ENCODE measurements around the gene HMX2.

The HMX2 gene

GRCh38 chr10:123139165-123139520 lies 8.8 kb upstream of the HMX2 start:
- DNase-seq (ENCODE audit: low read depth, low spot score), result no peak
- Histone ChIP-seq H3K36me3 (ENCODE audit: control insufficient read depth, insufficient read depth, low read length) (no peaks in the 10 kb centered on the region), H3K9me3 (ENCODE audit: control insufficient read depth, insufficient read depth, low read length) (no peaks in the 10 kb centered on the region), H3K4me1 (ENCODE audit: control insufficient read depth, insufficient read depth, low read length) (peaks cover 5% of the 10 kb centered on the region), H3K27ac (ENCODE audit: low read length) (no peak overlapping the region), H3K4me3 (ENCODE audit: low read length) (no peak overlapping the region), H3K27me3 (ENCODE audit: control insufficient read depth, insufficient read depth, low read length) (peaks cover 87% of the 10 kb centered on the region)
- no CpG with 5 or more reads among the region's 7 CpGs for WGBS (ENCODE audit: insufficient coverage, insufficient read length)

- no CpG with 5 or more reads among the region's 32 CpGs for whole genome bisulfite sequencing (ENCODE audit: insufficient coverage, insufficient read length)
These were observed 8.3 kb upstream of the HMX2 start for GRCh38 chr10:123139521-123140163.

GRCh38 chr10:123140164-123140982 lies 7.6 kb upstream of the HMX2 start:
- no peak overlapping the region for H3K4me3 ChIP-seq (ENCODE audit: low read length)
- no peak overlapping the region for H3K27ac ChIP-seq (ENCODE audit: low read length)
- peaks cover 90% of the 10 kb centered on the region for H3K27me3 ChIP-seq (ENCODE audit: control insufficient read depth, insufficient read depth, low read length)
- DNase-seq (ENCODE audit: low read depth, low spot score), result no peak
- H3K9me3 ChIP-seq (ENCODE audit: control insufficient read depth, insufficient read depth, low read length), result no peaks in the 10 kb centered on the region
- H3K4me1 ChIP-seq (ENCODE audit: control insufficient read depth, insufficient read depth, low read length), result peaks cover 6% of the 10 kb centered on the region; the same call in 1 of the 2 replicates
- H3K36me3 ChIP-seq (ENCODE audit: control insufficient read depth, insufficient read depth, low read length), result no peaks in the 10 kb centered on the region
- no CpG with 5 or more reads among the region's 43 CpGs for WGBS (ENCODE audit: insufficient coverage, insufficient read length)

More at GRCh38 chr10:123139521-123140163, 8.3 kb upstream of the HMX2 start:
- no peak overlapping the region for H3K4me3 ChIP-seq (ENCODE audit: low read length)
- peaks cover 5% of the 10 kb centered on the region for H3K4me1 ChIP-seq (ENCODE audit: control insufficient read depth, insufficient read depth, low read length)
- H3K27ac ChIP-seq (ENCODE audit: low read length), result no peak overlapping the region
- H3K36me3 ChIP-seq (ENCODE audit: control insufficient read depth, insufficient read depth, low read length), result no peaks in the 10 kb centered on the region
- peaks cover 87% of the 10 kb centered on the region for H3K27me3 ChIP-seq (ENCODE audit: control insufficient read depth, insufficient read depth, low read length)
- no peak for DNase-seq (ENCODE audit: low read depth, low spot score)
- no peaks in the 10 kb centered on the region for H3K9me3 ChIP-seq (ENCODE audit: control insufficient read depth, insufficient read depth, low read length)

GRCh38 chr10:123140983-123141390 lies 6.9 kb upstream of the HMX2 start:
- Histone ChIP-seq H3K27me3 (ENCODE audit: control insufficient read depth, insufficient read depth, low read length) (peaks cover 96% of the 10 kb centered on the region), H3K9me3 (ENCODE audit: control insufficient read depth, insufficient read depth, low read length) (no peaks in the 10 kb centered on the region), H3K36me3 (ENCODE audit: control insufficient read depth, insufficient read depth, low read length) (no peaks in the 10 kb centered on the region), H3K27ac (ENCODE audit: low read length) (no peak overlapping the region), H3K4me3 (ENCODE audit: low read length) (no peak overlapping the region), H3K4me1 (ENCODE audit: control insufficient read depth, insufficient read depth, low read length) (peaks cover 6% of the 10 kb centered on the region; the same call in 1 of the 2 replicates)
- WGBS (ENCODE audit: insufficient coverage, insufficient read length), result no CpG with 5 or more reads among the region's 6 CpGs
- DNase-seq (ENCODE audit: low read depth, low spot score), result no peak

GRCh38 chr10:123141791-123142700 lies 5.9 kb upstream of the HMX2 start:
- Histone ChIP-seq H3K4me1 (ENCODE audit: control insufficient read depth, insufficient read depth, low read length) (peaks cover 8% of the 10 kb centered on the region; the same call in 1 of the 2 replicates), H3K9me3 (ENCODE audit: control insufficient read depth, insufficient read depth, low read length) (no peaks in the 10 kb centered on the region), H3K27me3 (ENCODE audit: control insufficient read depth, insufficient read depth, low read length) (peaks cover 97% of the 10 kb centered on the region), H3K4me3 (ENCODE audit: low read length) (no peak overlapping the region), H3K36me3 (ENCODE audit: control insufficient read depth, insufficient read depth, low read length) (no peaks in the 10 kb centered on the region), H3K27ac (ENCODE audit: low read length) (no peak overlapping the region)
- no CpG with 5 or more reads among the region's 38 CpGs for WGBS (ENCODE audit: insufficient coverage, insufficient read length)
- no peak for DNase-seq (ENCODE audit: low read depth, low spot score)

GRCh38 chr10:123142701-123143161 lies 5.2 kb upstream of the HMX2 start:
- WGBS (ENCODE audit: insufficient coverage, insufficient read length), result no CpG with 5 or more reads among the region's 33 CpGs
- Histone ChIP-seq H3K4me3 (ENCODE audit: low read length) (no peak overlapping the region), H3K9me3 (ENCODE audit: control insufficient read depth, insufficient read depth, low read length) (no peaks in the 10 kb centered on the region), H3K4me1 (ENCODE audit: control insufficient read depth, insufficient read depth, low read length) (peaks cover 6% of the 10 kb centered on the region; the same call in 1 of the 2 replicates), H3K27ac (ENCODE audit: low read length) (no peak overlapping the region), H3K27me3 (ENCODE audit: control insufficient read depth, insufficient read depth, low read length) (peaks cover 97% of the 10 kb centered on the region), H3K36me3 (ENCODE audit: control insufficient read depth, insufficient read depth, low read length) (no peaks in the 10 kb centered on the region)
- DNase-seq (ENCODE audit: low read depth, low spot score), result no peak

- H3K9me3 ChIP-seq (ENCODE audit: control insufficient read depth, insufficient read depth, low read length), result no peaks in the 10 kb centered on the region
- H3K36me3 ChIP-seq (ENCODE audit: control insufficient read depth, insufficient read depth, low read length), result no peaks in the 10 kb centered on the region
- peaks cover 95% of the 10 kb centered on the region for H3K27me3 ChIP-seq (ENCODE audit: control insufficient read depth, insufficient read depth, low read length)
- no peak for DNase-seq (ENCODE audit: low read depth, low spot score)
- WGBS (ENCODE audit: insufficient coverage, insufficient read length), result no CpG with 5 or more reads among the region's 33 CpGs
- no peak overlapping the region for H3K27ac ChIP-seq (ENCODE audit: low read length)
- peaks cover 6% of the 10 kb centered on the region; the same call in 1 of the 2 replicates for H3K4me1 ChIP-seq (ENCODE audit: control insufficient read depth, insufficient read depth, low read length)
- no peak overlapping the region for H3K4me3 ChIP-seq (ENCODE audit: low read length)
These were observed 4.6 kb upstream of the HMX2 start for GRCh38 chr10:123143162-123143824.

GRCh38 chr10:123143825-123144168 lies 4.1 kb upstream of the HMX2 start:
- Histone ChIP-seq H3K27ac (ENCODE audit: low read length) (no peak overlapping the region), H3K9me3 (ENCODE audit: control insufficient read depth, insufficient read depth, low read length) (no peaks in the 10 kb centered on the region), H3K36me3 (ENCODE audit: control insufficient read depth, insufficient read depth, low read length) (no peaks in the 10 kb centered on the region), H3K4me1 (ENCODE audit: control insufficient read depth, insufficient read depth, low read length) (peaks cover 7% of the 10 kb centered on the region; the same call in 1 of the 2 replicates), H3K27me3 (ENCODE audit: control insufficient read depth, insufficient read depth, low read length) (peaks cover 97% of the 10 kb centered on the region), H3K4me3 (ENCODE audit: low read length) (no peak overlapping the region)
- WGBS (ENCODE audit: insufficient coverage, insufficient read length), result no CpG with 5 or more reads among the region's 10 CpGs
- no peak for DNase-seq (ENCODE audit: low read depth, low spot score)

GRCh38 chr10:123144697-123145541 lies 3.0 kb upstream of the HMX2 start:
- H3K27me3 ChIP-seq (ENCODE audit: control insufficient read depth, insufficient read depth, low read length), result peaks cover 97% of the 10 kb centered on the region
- H3K27ac ChIP-seq (ENCODE audit: low read length), result no peak overlapping the region
- no peak for DNase-seq (ENCODE audit: low read depth, low spot score)
- no peak overlapping the region for H3K4me3 ChIP-seq (ENCODE audit: low read length)
- H3K36me3 ChIP-seq (ENCODE audit: control insufficient read depth, insufficient read depth, low read length), result no peaks in the 10 kb centered on the region
- H3K4me1 ChIP-seq (ENCODE audit: control insufficient read depth, insufficient read depth, low read length), result peaks cover 9% of the 10 kb centered on the region; the same call in 1 of the 2 replicates
- H3K9me3 ChIP-seq (ENCODE audit: control insufficient read depth, insufficient read depth, low read length), result no peaks in the 10 kb centered on the region
- no CpG with 5 or more reads among the region's 29 CpGs for WGBS (ENCODE audit: insufficient coverage, insufficient read length)

Measured in iPS DF 6.9 (cell line).